OCI-LY1 (cell line): ENCODE data around the gene ENPP7.
A peak's percentile ranks its signal among the peaks of the same experiment; 100 is the strongest.

ENCODE experiments used
- H2AFZ ChIP-seq: fragments of 200-600 bp; sonication (generic), shearing (Covaris generic); 2 replicates; pipeline ENCODE4 v1.6.0; 2014; ENCODE audit warnings: antibody characterized with exemption, mild to moderate bottlenecking, low read length
- H3F3A ChIP-seq: fragments of 200-600 bp; sonication (generic), shearing (Covaris generic); 2 replicates; pipeline ENCODE4 v1.6.0; 2014; ENCODE audit warnings: mild to moderate bottlenecking, antibody characterized with exemption, low read length, moderate library complexity; ENCODE audit not compliant: insufficient read depth
- H3K27ac ChIP-seq: fragments of 200-600 bp; sonication (generic); 2 replicates; pipeline ENCODE4 v1.5.1; 2014; ENCODE audit warnings: low read length, mixed run types, mild to moderate bottlenecking, low read depth; ENCODE audit not compliant: poor library complexity, severe bottlenecking
- H3K27me3 ChIP-seq: fragments of 200-600 bp; sonication (generic); 2 replicates; pipeline ENCODE4 v1.6.0; 2014; ENCODE audit warnings: antibody characterized with exemption, mild to moderate bottlenecking, low read length, moderate library complexity; ENCODE audit not compliant: insufficient read depth
- H3K36me3 ChIP-seq: fragments of 200-600 bp; sonication (generic); 2 replicates; pipeline ENCODE4 v1.6.1; 2014; ENCODE audit warnings: mild to moderate bottlenecking, antibody characterized with exemption, low read length, moderate library complexity, mixed read lengths; ENCODE audit not compliant: insufficient read depth
- H3K4me1 ChIP-seq: fragments of 200-600 bp; sonication (generic); 2 replicates; pipeline ENCODE4 v1.5.1; 2014; ENCODE audit warnings: mild to moderate bottlenecking, low read length, moderate library complexity; ENCODE audit not compliant: insufficient read depth, severe bottlenecking
- H3K4me2 ChIP-seq: fragments of 200-600 bp; sonication (generic), shearing (Covaris generic); 2 replicates; pipeline ENCODE4 v1.6.1; 2014; ENCODE audit warnings: low read length
- H3K4me3 ChIP-seq: fragments of 200-600 bp; sonication (generic); 2 replicates; pipeline ENCODE4 v1.5.1; 2014; ENCODE audit warnings: low read length, low read depth, mild to moderate bottlenecking, mixed read lengths; ENCODE audit not compliant: poor library complexity, severe bottlenecking
- H3K79me2 ChIP-seq: fragments of 200-600 bp; shearing (Covaris generic); 2 replicates; pipeline ENCODE4 v1.6.1; 2016; ENCODE audit warnings: mixed run types, low read length, mixed read lengths; ENCODE audit not compliant: insufficient read depth
- H3K9ac ChIP-seq: fragments of 200-600 bp; sonication (generic), shearing (Covaris generic); 2 replicates; pipeline ENCODE4 v1.6.1; 2014; ENCODE audit warnings: mild to moderate bottlenecking, low read length, mixed read lengths
- H3K9me2 ChIP-seq: fragments of 200-600 bp; sonication (generic), shearing (Covaris generic); 2 replicates; pipeline ENCODE4 v1.6.1; 2014; ENCODE audit warnings: low read depth, mild to moderate bottlenecking, low read length, mixed read lengths
- H3K9me3 ChIP-seq: fragments of 200-600 bp; shearing (Covaris generic); 2 replicates; pipeline ENCODE4 v1.6.1; 2014; ENCODE audit warnings: low read length, mixed read lengths
- H4K20me1 ChIP-seq: fragments of 200-600 bp; sonication (generic), shearing (Covaris generic); 2 replicates; pipeline ENCODE4 v1.6.0; 2016; ENCODE audit warnings: mild to moderate bottlenecking, low read length; ENCODE audit not compliant: insufficient read depth
- EZH2 ChIP-seq: fragments of 200-600 bp; sonication (generic), shearing (Covaris generic); IDR thresholded peaks from 2 replicates; pipeline ENCODE4 v1.8.0; 2017; ENCODE audit warnings: borderline replicate concordance, mixed run types, mild to moderate bottlenecking, antibody characterized with exemption, low read length, moderate library complexity, mixed read lengths
- TF ChIP-seq, protein P1 (sequence below): fragments of 200-600 bp; sonication (generic), shearing (Covaris generic); IDR thresholded peaks from 2 replicates; pipeline ENCODE4 v1.5.1; 2017; ENCODE audit warnings: mild to moderate bottlenecking, antibody characterized with exemption, low read length, moderate library complexity, mixed read lengths

Gene ENPP7

DNA sequence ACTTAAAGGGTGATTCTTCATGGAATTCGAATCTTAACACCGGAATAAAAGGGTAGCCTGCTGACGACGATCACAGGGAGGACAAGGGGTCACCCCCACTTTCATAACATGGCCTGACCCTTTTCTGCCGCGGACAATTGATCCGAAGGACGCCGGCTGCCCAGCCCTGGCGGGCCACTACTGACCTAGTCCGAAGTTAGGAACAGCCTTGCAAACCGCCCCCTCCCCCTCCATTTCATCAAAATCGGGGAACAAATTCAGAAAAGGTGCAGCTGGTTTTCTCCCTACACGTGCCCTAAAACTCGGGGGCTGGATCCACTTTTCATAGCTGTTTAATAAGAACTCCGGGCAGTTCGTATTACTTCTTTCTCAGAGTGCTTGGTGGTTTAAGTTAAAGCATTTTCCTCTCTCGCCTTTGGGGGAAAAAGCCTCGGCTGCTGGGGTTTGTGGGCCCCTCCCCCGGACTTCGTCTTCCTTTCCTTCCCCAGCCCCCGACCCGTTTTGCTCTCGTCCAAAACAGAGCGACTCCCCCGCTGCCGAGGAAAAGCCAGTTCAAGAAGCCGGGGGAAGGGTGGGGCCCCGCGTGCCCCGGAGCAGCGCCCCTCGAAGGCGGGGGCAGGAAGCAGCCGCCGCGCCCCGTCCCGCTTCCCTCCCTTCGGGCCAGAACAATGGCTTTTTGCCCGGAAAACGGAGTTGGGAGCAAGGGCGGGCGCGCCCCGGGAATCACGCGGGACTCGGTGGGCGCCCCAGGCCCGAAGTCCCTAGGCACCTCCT lies 46.6 kb downstream of the ENPP7 start:
- Histone ChIP-seq H3F3A (peaks cover 5% of the 10 kb centered on the region; the same call in 1 of the 2 replicates), H3K36me3 (peaks cover 4% of the 10 kb centered on the region; the same call in 1 of the 2 replicates), H3K9me2 (no peaks in the 10 kb centered on the region), H3K4me3 (peak overlapping the region; percentile 70), H3K79me2 (no peaks in the 10 kb centered on the region), H2AFZ (no peak overlapping the region), H3K4me2 (peak overlapping the region; percentile 99), H4K20me1 (no peaks in the 10 kb centered on the region), H3K4me1 (peaks cover 20% of the 10 kb centered on the region), H3K9ac (peak overlapping the region; percentile 69), H3K9me3 (no peaks in the 10 kb centered on the region), H3K27ac (no peak overlapping the region), H3K27me3 (0 out of 2 replicates have a peak, but pooled peaks cover 3% of the 10 kb centered on the region)
- TF ChIP-seq EZH2: no peak
- TF ChIP-seq, protein P1, sequence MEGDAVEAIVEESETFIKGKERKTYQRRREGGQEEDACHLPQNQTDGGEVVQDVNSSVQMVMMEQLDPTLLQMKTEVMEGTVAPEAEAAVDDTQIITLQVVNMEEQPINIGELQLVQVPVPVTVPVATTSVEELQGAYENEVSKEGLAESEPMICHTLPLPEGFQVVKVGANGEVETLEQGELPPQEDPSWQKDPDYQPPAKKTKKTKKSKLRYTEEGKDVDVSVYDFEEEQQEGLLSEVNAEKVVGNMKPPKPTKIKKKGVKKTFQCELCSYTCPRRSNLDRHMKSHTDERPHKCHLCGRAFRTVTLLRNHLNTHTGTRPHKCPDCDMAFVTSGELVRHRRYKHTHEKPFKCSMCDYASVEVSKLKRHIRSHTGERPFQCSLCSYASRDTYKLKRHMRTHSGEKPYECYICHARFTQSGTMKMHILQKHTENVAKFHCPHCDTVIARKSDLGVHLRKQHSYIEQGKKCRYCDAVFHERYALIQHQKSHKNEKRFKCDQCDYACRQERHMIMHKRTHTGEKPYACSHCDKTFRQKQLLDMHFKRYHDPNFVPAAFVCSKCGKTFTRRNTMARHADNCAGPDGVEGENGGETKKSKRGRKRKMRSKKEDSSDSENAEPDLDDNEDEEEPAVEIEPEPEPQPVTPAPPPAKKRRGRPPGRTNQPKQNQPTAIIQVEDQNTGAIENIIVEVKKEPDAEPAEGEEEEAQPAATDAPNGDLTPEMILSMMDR: peak; percentile 40

DNA sequence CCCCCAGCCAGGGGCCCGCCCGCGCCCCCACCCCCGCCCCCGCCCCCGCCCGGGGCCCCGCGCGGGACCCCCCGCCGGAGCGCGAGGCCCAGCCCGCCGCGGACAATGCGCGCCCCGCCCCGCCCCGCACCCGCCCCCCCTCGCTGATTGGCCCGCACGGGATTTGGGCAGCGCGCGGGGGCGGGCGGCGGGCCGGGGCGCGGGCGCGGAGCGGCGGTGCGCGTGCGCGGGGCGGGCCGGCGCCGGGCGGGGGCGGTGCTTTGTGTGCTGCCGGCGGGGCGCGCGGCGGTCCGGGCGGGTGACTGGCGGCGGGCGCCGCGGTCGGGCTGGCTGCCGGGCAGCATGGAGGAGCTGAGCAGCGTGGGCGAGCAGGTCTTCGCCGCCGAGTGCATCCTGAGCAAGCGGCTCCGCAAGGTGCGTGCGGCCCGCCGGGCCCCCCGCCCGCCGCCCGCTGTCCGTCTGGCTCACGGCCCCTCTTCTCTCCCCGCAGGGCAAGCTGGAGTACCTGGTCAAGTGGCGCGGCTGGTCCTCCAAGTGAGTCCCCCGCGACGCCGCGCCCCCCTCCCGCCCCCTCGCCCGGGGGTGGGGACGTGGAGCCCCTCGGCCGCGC lies 47.3 kb downstream of the ENPP7 start, which contains the start of gene CBX2:
TSS of gene CBX2 (plus strand) at position 255 of the 610 bp plus-strand sequence. CDS start at position 343, 88 bp downstream.
- Histone ChIP-seq H3K4me2 (peak within 1 kb of the TSS; percentile 99), H3K4me3 (peak within 1 kb of the TSS; percentile 81), H3K9me3 (no peaks in the 10 kb centered on the region), H2AFZ (no peak within 1 kb of the TSS), H4K20me1 (no peaks in the 10 kb centered on the region), H3K9ac (peak within 1 kb of the TSS; percentile 95), H3F3A (peaks cover 5% of the 10 kb centered on the region; the same call in 1 of the 2 replicates), H3K27ac (peak within 1 kb of the TSS; percentile 1), H3K27me3 (0 out of 2 replicates have a peak, but pooled peaks cover 3% of the 10 kb centered on the region), H3K79me2 (no peaks in the 10 kb centered on the region), H3K4me1 (peaks cover 20% of the 10 kb centered on the region), H3K9me2 (no peaks in the 10 kb centered on the region), H3K36me3 (peaks cover 11% of the 10 kb centered on the region; the same call in 1 of the 2 replicates)
- TF ChIP-seq EZH2: no peak
- TF ChIP-seq, protein P1: no peak

DNA sequence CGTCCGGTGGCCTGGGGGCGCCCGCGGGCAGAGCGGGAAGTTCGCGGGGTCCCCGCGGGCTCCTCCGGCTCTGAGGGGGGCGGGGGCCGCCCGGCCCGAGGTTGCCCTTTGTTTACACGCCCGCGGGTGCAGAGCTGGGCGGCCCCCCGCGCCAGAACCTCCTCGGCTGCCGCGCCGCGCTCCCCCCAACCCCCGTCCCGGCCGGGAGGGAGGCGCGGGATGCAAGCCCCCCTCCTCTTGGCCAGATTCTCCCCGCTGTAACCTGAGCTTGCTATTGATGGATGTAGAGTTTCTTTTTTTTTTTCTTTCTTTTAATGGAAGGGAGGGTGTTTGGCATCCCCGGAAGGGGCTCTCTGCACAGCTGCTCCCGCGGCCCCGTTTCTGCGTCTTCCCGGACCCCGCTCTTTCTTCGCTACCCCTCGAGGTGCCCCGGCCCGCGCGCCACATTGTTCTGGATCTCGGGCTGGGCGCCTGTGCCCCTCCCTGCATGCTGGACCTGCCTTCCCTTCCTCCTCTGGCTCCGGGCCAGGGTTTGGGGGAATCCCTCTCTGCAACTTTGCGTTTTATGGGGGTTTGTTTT lies 47.9 kb downstream of the ENPP7 start:
- TF ChIP-seq, protein P1: no peak
- TF ChIP-seq EZH2: no peak
- H3K9me3 ChIP-seq: no peaks in the 10 kb centered on the region
- no peak overlapping the region for H2AFZ ChIP-seq
- no peaks in the 10 kb centered on the region for H3K27me3 ChIP-seq
- peaks cover 20% of the 10 kb centered on the region for H3K4me1 ChIP-seq
- peak overlapping the region; percentile 1 for H3K27ac ChIP-seq
- H3K4me2 ChIP-seq: peak overlapping the region; percentile 87
- peaks cover 5% of the 10 kb centered on the region; the same call in 1 of the 2 replicates for H3F3A ChIP-seq
- no peaks in the 10 kb centered on the region for H3K79me2 ChIP-seq
- H3K36me3 ChIP-seq: peaks cover 13% of the 10 kb centered on the region; the same call in 1 of the 2 replicates
- H3K9me2 ChIP-seq: no peaks in the 10 kb centered on the region
- peak overlapping the region; percentile 81 for H3K4me3 ChIP-seq
- H3K9ac ChIP-seq: peak overlapping the region; percentile 95
- H4K20me1 ChIP-seq: no peaks in the 10 kb centered on the region
